Vagina (tissue), 2 donors: ENCODE results near the gene HBA1. TPM values are rescaled to one million over a fixed set of nuclear protein-coding genes. Genes with fewer than 3 reads are reported as not detected.

Source experiments
- DNase-seq, 2 donors: peaks; one replicate each; pipeline ENCODE4 v3.0.0-alpha.2; 2017; ENCODE audit errors: extremely low spot score in 2 of 2
- H3K27ac ChIP-seq: fragments of 200-600 bp; sonication (generic); one replicate; pipeline ENCODE4 v1.5.1; 2019
- H3K27me3 ChIP-seq: fragments of 200-600 bp; sonication (generic); one replicate; pipeline ENCODE4 v1.5.1; 2019
- H3K36me3 ChIP-seq, 2 donors: fragments of 200-600 bp; sonication (generic); one replicate each; pipeline ENCODE4 v1.5.1; 2017 to 2019
- H3K4me1 ChIP-seq: fragments of 200-600 bp; sonication (generic); one replicate; pipeline ENCODE4 v1.5.1; 2019
- H3K4me3 ChIP-seq, 2 donors: fragments of 200-600 bp; sonication (generic); 1 replicate in 1 of 2; 2 replicates in 1 of 2; pipeline ENCODE4 v1.5.1; 2016 to 2019
- H3K9me3 ChIP-seq: fragments of 200-600 bp; sonication (generic); one replicate; pipeline ENCODE4 v1.5.1; 2019
- CTCF ChIP-seq, 3 experiments: fragments of 450-650 bp in 2 of 3; fragments of 200-600 bp in 1 of 3; sonication (generic) in 1 of 3; IDR thresholded peaks; one replicate each; pipeline ENCODE4 v1.5.1; 2017 to 2019; ENCODE audit warnings: antibody characterized with exemption in 3 of 3, mild to moderate bottlenecking in 2 of 3, moderate library complexity in 2 of 3
- POLR2A ChIP-seq, 2 donors: fragments of 450-650 bp; IDR thresholded peaks; one replicate each; pipeline ENCODE4 v1.6.1; 2017; ENCODE audit warnings: antibody characterized with exemption in 2 of 2, mild to moderate bottlenecking in 2 of 2, moderate library complexity in 2 of 2
- POLR2AphosphoS5 ChIP-seq, 2 donors: sonication (generic); formaldehyde crosslinking; IDR thresholded peaks; one replicate each; pipeline ENCODE4 v1.9.0; 2017; ENCODE audit warnings: antibody characterized with exemption in 2 of 2, mild to moderate bottlenecking in 2 of 2, low read depth in 1 of 2; ENCODE audit not compliant: insufficient read depth in 1 of 2
- intact Hi-C: fragments of 100-400 bp; cut with DNase I; formaldehyde crosslinking; loops from one replicate; pipeline ENCODE4 v1.15.1; 2023
- total RNA-seq: library from RNA; depleted of rRNA; stranded (reverse); fragments of >200 nt; gene quantifications from one replicate; pipeline ENCODE4 v1.2.3, GENCODE V29; 2016

Gene HBA1
- total RNA-seq, 1 donor from 2014 or later: 523 TPM

- TF ChIP-seq CTCF (IDR thresholded peaks at IDR 0.05) (no peak), POLR2A (IDR thresholded peaks at IDR 0.05) (no peak), POLR2AphosphoS5 (IDR thresholded peaks at IDR 0.05; ENCODE audit: insufficient read depth in 1 of 2, low read depth in 1 of 2) (no peak)
These were observed 6.5 kb downstream of the HBA1 start for GRCh38 chr16:183005-183404.

GRCh38 chr16:185213-185612 lies 8.7 kb downstream of the HBA1 start:
- no peak for DNase-seq
- TF ChIP-seq CTCF (IDR thresholded peaks at IDR 0.05) (no peak), POLR2AphosphoS5 (IDR thresholded peaks at IDR 0.05; ENCODE audit: insufficient read depth in 1 of 2, low read depth in 1 of 2) (no peak), POLR2A (IDR thresholded peaks at IDR 0.05) (no peak)
- Histone ChIP-seq H3K27me3 (no peaks in the 10 kb centered on the region), H3K27ac (no peak overlapping the region), H3K4me3 (no peak overlapping the region), H3K36me3 (peaks cover 0 to 31% of the 10 kb centered on the region in 2 donors), H3K9me3 (no peaks in the 10 kb centered on the region), H3K4me1 (peaks cover 17% of the 10 kb centered on the region)
- intact Hi-C loops: no loop called here

More at GRCh38 chr16:183005-183404, 6.5 kb downstream of the HBA1 start:
- H3K9me3 ChIP-seq: no peaks in the 10 kb centered on the region
- no peak overlapping the region for H3K4me3 ChIP-seq
- peaks cover 0 to 10% of the 10 kb centered on the region in 2 donors for H3K36me3 ChIP-seq
- peaks cover 24% of the 10 kb centered on the region for H3K4me1 ChIP-seq
- no peak for DNase-seq
- intact Hi-C loops: loop anchor here (5.0 kb wide), 1 partner anchor 76 kb away; no protein-coding TSS in a partner anchor
- no peak overlapping the region for H3K27ac ChIP-seq
- peaks cover 3% of the 10 kb centered on the region for H3K27me3 ChIP-seq

GRCh38 chr16:185691-186090 lies 9.2 kb downstream of the HBA1 start:
- H3K27ac ChIP-seq: no peak overlapping the region
- no peaks in the 10 kb centered on the region for H3K9me3 ChIP-seq
- no peak overlapping the region for H3K4me3 ChIP-seq
- H3K4me1 ChIP-seq: peaks cover 13% of the 10 kb centered on the region
- TF ChIP-seq POLR2AphosphoS5 (IDR thresholded peaks at IDR 0.05; ENCODE audit: insufficient read depth in 1 of 2, low read depth in 1 of 2) (no peak), CTCF (IDR thresholded peaks at IDR 0.05) (no peak), POLR2A (IDR thresholded peaks at IDR 0.05) (no peak)
- no peak for DNase-seq
- intact Hi-C loops: no loop called here
- peaks cover 0 to 36% of the 10 kb centered on the region in 2 donors for H3K36me3 ChIP-seq
- H3K27me3 ChIP-seq: no peaks in the 10 kb centered on the region

GRCh38 chr16:187330-187729 lies 10.8 kb downstream of the HBA1 start:
- Histone ChIP-seq H3K27ac (no peak overlapping the region), H3K36me3 (peaks cover 0 to 52% of the 10 kb centered on the region in 2 donors), H3K27me3 (no peaks in the 10 kb centered on the region), H3K4me1 (no peaks in the 10 kb centered on the region), H3K9me3 (no peaks in the 10 kb centered on the region), H3K4me3 (no peak overlapping the region)
- no peak for TF ChIP-seq POLR2AphosphoS5 (IDR thresholded peaks at IDR 0.05; ENCODE audit: insufficient read depth in 1 of 2, low read depth in 1 of 2)
- TF ChIP-seq POLR2A (IDR thresholded peaks at IDR 0.05): no peak
- TF ChIP-seq CTCF (IDR thresholded peaks at IDR 0.05): no peak
- intact Hi-C loops: no loop called here
- DNase-seq: no peak

GRCh38 chr16:188674-189073 lies 12.2 kb downstream of the HBA1 start:
- no peaks in the 10 kb centered on the region for H3K9me3 ChIP-seq
- H3K36me3 ChIP-seq: peaks cover 0 to 65% of the 10 kb centered on the region in 2 donors
- intact Hi-C loops: no loop called here
- no peak for TF ChIP-seq POLR2A (IDR thresholded peaks at IDR 0.05)
- no peak for TF ChIP-seq POLR2AphosphoS5 (IDR thresholded peaks at IDR 0.05; ENCODE audit: insufficient read depth in 1 of 2, low read depth in 1 of 2)
- no peak for TF ChIP-seq CTCF (IDR thresholded peaks at IDR 0.05)
- H3K4me3 ChIP-seq: no peak overlapping the region
- no peak for DNase-seq
- H3K4me1 ChIP-seq: no peaks in the 10 kb centered on the region
- H3K27me3 ChIP-seq: no peaks in the 10 kb centered on the region
- no peak overlapping the region for H3K27ac ChIP-seq
